Measurements from ENCODE around the gene KRTAP10-6.

DNA sequence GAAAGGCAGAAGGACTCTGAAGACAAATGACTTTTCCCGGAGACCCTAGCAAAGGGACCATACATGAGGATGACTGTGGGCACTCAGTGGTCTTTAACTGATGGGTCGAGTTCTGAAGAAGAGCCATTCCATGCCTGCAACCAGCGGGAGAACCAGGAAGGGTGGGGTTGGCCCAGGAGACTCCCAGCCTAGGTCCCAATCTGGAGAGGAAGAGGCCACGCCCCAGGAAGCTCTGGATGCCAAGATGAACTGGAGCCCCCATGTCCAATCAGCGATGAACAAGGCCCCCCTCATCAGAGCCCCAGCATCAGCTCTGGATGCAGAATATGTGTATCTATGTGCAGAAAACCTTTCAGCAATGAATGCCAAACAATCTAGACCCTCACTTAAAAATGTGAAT, 48.5 kb upstream of the KRTAP10-6 start:
- TF ChIP-seq, protein P1, sequence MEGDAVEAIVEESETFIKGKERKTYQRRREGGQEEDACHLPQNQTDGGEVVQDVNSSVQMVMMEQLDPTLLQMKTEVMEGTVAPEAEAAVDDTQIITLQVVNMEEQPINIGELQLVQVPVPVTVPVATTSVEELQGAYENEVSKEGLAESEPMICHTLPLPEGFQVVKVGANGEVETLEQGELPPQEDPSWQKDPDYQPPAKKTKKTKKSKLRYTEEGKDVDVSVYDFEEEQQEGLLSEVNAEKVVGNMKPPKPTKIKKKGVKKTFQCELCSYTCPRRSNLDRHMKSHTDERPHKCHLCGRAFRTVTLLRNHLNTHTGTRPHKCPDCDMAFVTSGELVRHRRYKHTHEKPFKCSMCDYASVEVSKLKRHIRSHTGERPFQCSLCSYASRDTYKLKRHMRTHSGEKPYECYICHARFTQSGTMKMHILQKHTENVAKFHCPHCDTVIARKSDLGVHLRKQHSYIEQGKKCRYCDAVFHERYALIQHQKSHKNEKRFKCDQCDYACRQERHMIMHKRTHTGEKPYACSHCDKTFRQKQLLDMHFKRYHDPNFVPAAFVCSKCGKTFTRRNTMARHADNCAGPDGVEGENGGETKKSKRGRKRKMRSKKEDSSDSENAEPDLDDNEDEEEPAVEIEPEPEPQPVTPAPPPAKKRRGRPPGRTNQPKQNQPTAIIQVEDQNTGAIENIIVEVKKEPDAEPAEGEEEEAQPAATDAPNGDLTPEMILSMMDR (IDR thresholded peaks at IDR 0.05; ENCODE audit: insufficient read depth, low read length), result no peak
- TF ChIP-seq POLR2AphosphoS5 (IDR thresholded peaks at IDR 0.05; ENCODE audit: low read depth), result no peak

Measured in HL-60 (cell line).